H9 (cell line): Measurements from ENCODE around the gene SC5D. TPM values are rescaled to one million over a fixed set of nuclear protein-coding genes. Genes with fewer than 3 reads are reported as not detected.

ENCODE experiments used
- DNase-seq: peaks from one replicate; pipeline ENCODE4 v3.0.0-alpha.2; 2017
- H2AFZ ChIP-seq: one replicate; pipeline ENCODE4 v1.6.1; 2013; ENCODE audit warnings: mild to moderate bottlenecking, low read length, control low read depth, moderate library complexity
- H2AK5ac ChIP-seq: 2 replicates; pipeline ENCODE4 v1.6.1; 2013; ENCODE audit warnings: low read length, control low read depth, mixed read lengths; ENCODE audit not compliant: insufficient read length
- H2BK120ac ChIP-seq: one replicate; pipeline ENCODE4 v1.6.1; 2013; ENCODE audit warnings: low read depth, mild to moderate bottlenecking, low read length, control low read depth, inconsistent platforms; ENCODE audit not compliant: poor library complexity, severe bottlenecking
- H2BK12ac ChIP-seq: 2 replicates; pipeline ENCODE4 v1.6.1; 2013; ENCODE audit warnings: low read length, control low read depth, mixed read lengths, low read depth; ENCODE audit not compliant: insufficient read length
- H2BK15ac ChIP-seq: 2 replicates; pipeline ENCODE4 v1.6.1; 2013; ENCODE audit warnings: low read depth, low read length, control low read depth
- H2BK20ac ChIP-seq: one replicate; pipeline ENCODE4 v1.6.1; 2013; ENCODE audit warnings: low read depth, mild to moderate bottlenecking, low read length, control low read depth, inconsistent platforms; ENCODE audit not compliant: poor library complexity, severe bottlenecking
- H2BK5ac ChIP-seq: 2 replicates; pipeline ENCODE4 v1.6.1; 2013; ENCODE audit warnings: low read length, control low read depth, mixed read lengths; ENCODE audit not compliant: insufficient read length
- H3K14ac ChIP-seq: 2 replicates; pipeline ENCODE4 v1.6.1; 2013; ENCODE audit warnings: low read length, control low read depth; ENCODE audit not compliant: insufficient read depth
- H3K18ac ChIP-seq: 2 replicates; pipeline ENCODE4 v1.6.1; 2013; ENCODE audit warnings: low read depth, mild to moderate bottlenecking, mixed read lengths, low read length, control low read depth; ENCODE audit not compliant: insufficient read length
- H3K23ac ChIP-seq: 2 replicates; pipeline ENCODE4 v1.6.1; 2013; ENCODE audit warnings: low read length, control low read depth, mixed read lengths, low read depth; ENCODE audit not compliant: insufficient read length
- H3K23me2 ChIP-seq: 2 replicates; pipeline ENCODE4 v1.6.1; 2013; ENCODE audit warnings: low read depth, mild to moderate bottlenecking, mixed read lengths, low read length, control low read depth; ENCODE audit not compliant: insufficient read length, poor library complexity, severe bottlenecking
- H3K27ac ChIP-seq: 2 replicates; pipeline ENCODE4 v1.5.1; 2013; ENCODE audit warnings: low read length, control low read depth, mixed read lengths, low read depth; ENCODE audit not compliant: insufficient read length
- H3K27me3 ChIP-seq: 2 replicates; pipeline ENCODE4 v1.6.1; 2013; ENCODE audit warnings: low read length, control low read depth, inconsistent platforms; ENCODE audit not compliant: insufficient read depth
- H3K4ac ChIP-seq: 2 replicates; pipeline ENCODE4 v1.6.1; 2013; ENCODE audit warnings: low read depth, mild to moderate bottlenecking, control low read depth, inconsistent platforms, low read length, moderate library complexity
- H3K4me1 ChIP-seq: 2 replicates; pipeline ENCODE4 v1.6.1; 2013; ENCODE audit warnings: low read length, control low read depth, inconsistent platforms; ENCODE audit not compliant: insufficient read depth
- H3K4me2 ChIP-seq: 2 replicates; pipeline ENCODE4 v1.6.1; 2013; ENCODE audit warnings: low read length, control low read depth, mixed read lengths; ENCODE audit not compliant: insufficient read length, insufficient read depth
- H3K56ac ChIP-seq: 2 replicates; pipeline ENCODE4 v1.6.1; 2013; ENCODE audit warnings: low read depth, mild to moderate bottlenecking, mixed read lengths, low read length, control low read depth; ENCODE audit not compliant: insufficient read length
- H3K79me1 ChIP-seq: 2 replicates; pipeline ENCODE4 v1.6.1; 2013; ENCODE audit warnings: low read depth, mild to moderate bottlenecking, moderate library complexity, low read length, control low read depth, inconsistent platforms; ENCODE audit not compliant: insufficient read depth, poor library complexity, severe bottlenecking
- H3K79me2 ChIP-seq: 2 replicates; pipeline ENCODE4 v1.6.1; 2013; ENCODE audit warnings: low read length, control low read depth, inconsistent platforms; ENCODE audit not compliant: insufficient read depth
- H3K9ac ChIP-seq: 2 replicates; pipeline ENCODE4 v1.6.1; 2013; ENCODE audit warnings: low read length, control low read depth, mixed read lengths; ENCODE audit not compliant: insufficient read length; ENCODE audit errors: extremely low read depth
- H3K9me3 ChIP-seq: one replicate; pipeline ENCODE4 v1.6.1; 2013; ENCODE audit warnings: low read depth, low read length, inconsistent platforms; ENCODE audit not compliant: control insufficient read depth
- H3T11ph ChIP-seq: one replicate; pipeline ENCODE4 v1.6.1; 2013; ENCODE audit warnings: mild to moderate bottlenecking, low read length, control low read depth, inconsistent platforms
- H4K20me1 ChIP-seq: one replicate; pipeline ENCODE4 v1.6.1; 2013; ENCODE audit not compliant: control insufficient read depth, insufficient read length, insufficient read depth
- H4K5ac ChIP-seq: 2 replicates; pipeline ENCODE4 v1.6.1; 2013; ENCODE audit warnings: low read depth, mild to moderate bottlenecking, mixed read lengths, low read length, control low read depth; ENCODE audit not compliant: insufficient read length
- H4K8ac ChIP-seq: replicated peaks from 2 replicates; pipeline ENCODE4 v1.6.1; 2013; ENCODE audit warnings: low read length, control low read depth, mixed read lengths, low read depth; ENCODE audit not compliant: insufficient read length
- H4K91ac ChIP-seq: 2 replicates; pipeline ENCODE4 v1.6.1; 2013; ENCODE audit warnings: low read depth, mild to moderate bottlenecking, moderate library complexity, mixed read lengths, low read length, control low read depth; ENCODE audit not compliant: insufficient read length
- H3K27ac Mint-ChIP-seq, 3 experiments: 2 replicates in 2 of 3; 3 replicates in 1 of 3; pipeline ENCODE4 v1.8.0; 2020 to 2021; ENCODE audit warnings: mixed read lengths in 3 of 3, mild to moderate bottlenecking in 1 of 3, moderate library complexity in 1 of 3
- H3K27me3 Mint-ChIP-seq: 2 replicates; pipeline ENCODE4 v1.8.0; 2021; ENCODE audit warnings: low read depth, mild to moderate bottlenecking, moderate library complexity, mixed read lengths
- H3K36me3 Mint-ChIP-seq, 3 experiments: 2 replicates in 2 of 3; 3 replicates in 1 of 3; pipeline ENCODE4 v1.8.0; 2020 to 2021; ENCODE audit warnings: low read depth in 3 of 3, mixed read lengths in 3 of 3; ENCODE audit not compliant: insufficient read depth in 1 of 3
- H3K4me1 Mint-ChIP-seq, 2 experiments: 2 replicates each; pipeline ENCODE4 v1.8.0; 2020; ENCODE audit warnings: mixed read lengths in 2 of 2
- H3K4me3 Mint-ChIP-seq, 2 experiments: 2 replicates in 1 of 2; 3 replicates in 1 of 2; pipeline ENCODE4 v1.8.0; 2020 to 2021; ENCODE audit warnings: mild to moderate bottlenecking in 2 of 2, mixed read lengths in 2 of 2, moderate library complexity in 1 of 2
- H3K9me3 Mint-ChIP-seq, 2 experiments: 2 replicates in 1 of 2; 3 replicates in 1 of 2; pipeline ENCODE4 v1.8.0; 2020; ENCODE audit warnings: mild to moderate bottlenecking in 2 of 2, mixed read lengths in 2 of 2, moderate library complexity in 1 of 2
- total RNA-seq: library from RNA; stranded (reverse); gene quantifications from 2 replicates; pipeline ENCODE4 v1.2.1, GENCODE V29; 2021
- TF ChIP-seq, protein P1 (sequence below): fragments of 200-600 bp; sonication (generic); conservative IDR thresholded peaks from 3 replicates; pipeline ENCODE4 v1.8.0; 2021; ENCODE audit warnings: antibody characterized with exemption, mild to moderate bottlenecking

SC5D gene
- total RNA-seq, 1 experiment from 2014 or later = 92.0 TPM

DNA sequence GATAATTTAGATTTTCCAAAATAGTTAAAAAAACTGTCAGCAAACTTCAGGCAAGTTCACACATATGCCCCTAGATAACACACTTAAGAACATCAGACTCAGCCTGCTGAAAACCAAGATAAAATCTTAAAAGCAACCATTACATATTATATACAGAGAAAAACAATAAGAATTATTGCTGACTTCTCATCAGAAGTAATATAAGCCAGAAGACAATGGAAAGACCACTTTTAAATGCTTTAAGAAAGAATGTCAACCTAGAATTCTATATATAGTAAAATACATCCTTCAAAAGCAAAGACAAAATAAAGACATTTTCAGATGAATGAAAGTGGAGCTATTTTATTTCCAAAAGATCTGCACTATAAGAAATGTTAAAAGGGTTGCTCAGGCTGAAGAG lies 37.8 kb upstream of the SC5D start:
- Histone ChIP-seq H2AK5ac (no peak overlapping the region), H3K9ac (no peak overlapping the region), H3K4me2 (no peak overlapping the region), H3T11ph (no peak overlapping the region), H3K23me2 (no peaks in the 10 kb centered on the region), H4K5ac (no peak overlapping the region), H3K14ac (no peak overlapping the region), H3K27me3 (no peaks in the 10 kb centered on the region), H3K56ac (no peak overlapping the region), H2BK5ac (no peak overlapping the region), H3K4me1 (peaks cover 3% of the 10 kb centered on the region; the same call in 1 of the 2 replicates), H3K4ac (no peak overlapping the region), H2BK12ac (no peak overlapping the region), H3K23ac (no peak overlapping the region), H2BK15ac (no peak overlapping the region), H3K18ac (no peak overlapping the region), H2BK20ac (no peak overlapping the region), H2BK120ac (no peak overlapping the region), H4K20me1 (no peaks in the 10 kb centered on the region), H3K9me3 (peaks cover 5% of the 10 kb centered on the region), H2AFZ (no peak overlapping the region), H3K79me2 (no peaks in the 10 kb centered on the region), H4K91ac (no peak overlapping the region), H3K27ac (no peak overlapping the region), H4K8ac (no peak overlapping the region), H3K79me1 (no peaks in the 10 kb centered on the region)
- H3K4me1 Mint-ChIP-seq = peaks cover 25 to 31% of the 10 kb centered on the region in 2 experiments
- H3K27me3 Mint-ChIP-seq = no peaks in the 10 kb centered on the region; the same call in 1 of the 2 replicates
- H3K4me3 Mint-ChIP-seq = no peak overlapping the region
- H3K9me3 Mint-ChIP-seq = peaks cover 13 to 20% of the 10 kb centered on the region in 2 experiments
- peaks cover 0 to 16% (median 7%) of the 10 kb centered on the region in 3 experiments; a peak in 5 of 7 replicates for H3K36me3 Mint-ChIP-seq
- TF ChIP-seq, protein P1, sequence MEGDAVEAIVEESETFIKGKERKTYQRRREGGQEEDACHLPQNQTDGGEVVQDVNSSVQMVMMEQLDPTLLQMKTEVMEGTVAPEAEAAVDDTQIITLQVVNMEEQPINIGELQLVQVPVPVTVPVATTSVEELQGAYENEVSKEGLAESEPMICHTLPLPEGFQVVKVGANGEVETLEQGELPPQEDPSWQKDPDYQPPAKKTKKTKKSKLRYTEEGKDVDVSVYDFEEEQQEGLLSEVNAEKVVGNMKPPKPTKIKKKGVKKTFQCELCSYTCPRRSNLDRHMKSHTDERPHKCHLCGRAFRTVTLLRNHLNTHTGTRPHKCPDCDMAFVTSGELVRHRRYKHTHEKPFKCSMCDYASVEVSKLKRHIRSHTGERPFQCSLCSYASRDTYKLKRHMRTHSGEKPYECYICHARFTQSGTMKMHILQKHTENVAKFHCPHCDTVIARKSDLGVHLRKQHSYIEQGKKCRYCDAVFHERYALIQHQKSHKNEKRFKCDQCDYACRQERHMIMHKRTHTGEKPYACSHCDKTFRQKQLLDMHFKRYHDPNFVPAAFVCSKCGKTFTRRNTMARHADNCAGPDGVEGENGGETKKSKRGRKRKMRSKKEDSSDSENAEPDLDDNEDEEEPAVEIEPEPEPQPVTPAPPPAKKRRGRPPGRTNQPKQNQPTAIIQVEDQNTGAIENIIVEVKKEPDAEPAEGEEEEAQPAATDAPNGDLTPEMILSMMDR = no peak
- DNase-seq = no peak
- H3K27ac Mint-ChIP-seq = no peak overlapping the region
